Measurements from ENCODE around the gene HNRNPA3. TPM values are rescaled to one million over a fixed set of nuclear protein-coding genes. Genes with fewer than 3 reads are reported as not detected.
A peak's percentile ranks its signal among the peaks of the same experiment; 100 is the strongest.

Gene HNRNPA3
- total and polyA plus RNA-seq, 2 of the 13 experiments (the other 11 are each of a cell fraction or from before 2014, with no cell fraction given): 73.3 to 97.7 TPM

GRCh38 chr2:177265824-177266817 is 53.5 kb downstream of the HNRNPA3 start (continued):
- TF ChIP-seq RERE (CRISPR knock-in tag; IDR thresholded peaks at IDR 0.05; ENCODE audit: low read depth) (peak; percentile 62; the same call in 1 of the 2 replicates), ZBTB1 (CRISPR knock-in tag; IDR thresholded peaks at IDR 0.05; ENCODE audit: borderline replicate concordance) (no peak), ZNF776 (CRISPR knock-in tag; IDR thresholded peaks at IDR 0.05) (no peak), ZXDC (CRISPR knock-in tag; IDR thresholded peaks at IDR 0.05) (no peak), MXD3 (CRISPR knock-in tag; IDR thresholded peaks at IDR 0.05) (no peak), SRSF1 (optimal IDR thresholded peaks at IDR 0.05; ENCODE audit: low read depth, low read length) (no peak), MLXIP (CRISPR knock-in tag; IDR thresholded peaks at IDR 0.05; ENCODE audit: borderline replicate concordance) (no peak), ZFP41 (CRISPR knock-in tag; IDR thresholded peaks at IDR 0.05; ENCODE audit: borderline replicate concordance) (no peak), MAZ (IDR thresholded peaks at IDR 0.05; ENCODE audit: borderline replicate concordance, low read depth, low read length) (no peak), MAZ (CRISPR knock-in tag; IDR thresholded peaks at IDR 0.05; ENCODE audit: low read depth) (no peak), ADNP (CRISPR knock-in tag; IDR thresholded peaks at IDR 0.05) (no peak), HNF1B (CRISPR knock-in tag; IDR thresholded peaks at IDR 0.05) (no peak), FLYWCH1 (CRISPR knock-in tag; IDR thresholded peaks at IDR 0.05) (no peak), NCOA5 (CRISPR knock-in tag; IDR thresholded peaks at IDR 0.05) (no peak)

Data from HepG2 (cell line).